HEK293 (cell line): ENCODE measurements around the gene PREB.

Experiments
- CTCF ChIA-PET: fragments of 350-600 bp; formaldehyde crosslinking; extraction: SDS; loops from one replicate; lab custom pipeline; 2021; ENCODE audit warnings: antibody characterized with exemption; lab: Yijun Ruan, JAX
- POLR2A ChIA-PET: fragments of 300-600 bp; formaldehyde crosslinking; extraction: SDS; loops from one replicate; lab custom pipeline; 2020; ENCODE audit warnings: antibody characterized with exemption, inconsistent platforms; lab: Yijun Ruan, JAX
- H3K27ac ChIP-seq: fragments of 200-500 bp; sonication (Bioruptor generic); 2 replicates; pipeline ENCODE4 v1.5.1; 2014; ENCODE audit warnings: low read depth, low read length, control low read depth, inconsistent platforms; ENCODE audit errors: extremely low read depth
- H3K36me3 ChIP-seq, 2 experiments: fragments of 200-500 bp in 1 of 2; sonication (Bioruptor generic) in 1 of 2; 1 replicate in 1 of 2; 2 replicates in 1 of 2; pipeline ENCODE4 v1.5.1; 2014 to 2017; ENCODE audit warnings: inconsistent platforms in 2 of 2, low read length in 2 of 2; ENCODE audit not compliant: control insufficient read depth in 2 of 2, insufficient read depth in 1 of 2
- H3K4me1 ChIP-seq: fragments of 200-500 bp; sonication (Bioruptor generic); 2 replicates; pipeline ENCODE4 v1.5.1; 2014; ENCODE audit warnings: mild to moderate bottlenecking, low read length, inconsistent platforms; ENCODE audit not compliant: control insufficient read depth, insufficient read depth
- H3K4me3 ChIP-seq: 2 replicates; pipeline ENCODE4 v1.5.1; 2011; ENCODE audit warnings: low read depth, mild to moderate bottlenecking, control low read depth, low read length, moderate library complexity
- H3K9me3 ChIP-seq: fragments of 200-500 bp; sonication (Bioruptor generic); 2 replicates; pipeline ENCODE4 v1.5.1; 2014; ENCODE audit warnings: low read depth, low read length, inconsistent platforms; ENCODE audit not compliant: control insufficient read depth, insufficient read depth
- BCL11B ChIP-seq: fragments of 450-650 bp; formaldehyde crosslinking; IDR thresholded peaks from 2 replicates; pipeline ENCODE4 v1.5.1; 2016; ENCODE audit warnings: low read depth, missing biosample characterization, missing genetic modification characterization
- GFI1B ChIP-seq: fragments of 450-650 bp; formaldehyde crosslinking; IDR thresholded peaks from 2 replicates; pipeline ENCODE4 v1.5.1; 2016; ENCODE audit warnings: missing biosample characterization, missing genetic modification characterization
- IKZF3 ChIP-seq: fragments of 450-650 bp; IDR thresholded peaks from 2 replicates; pipeline ENCODE4 v1.5.0; 2018; ENCODE audit warnings: missing biosample characterization, mild to moderate bottlenecking, missing genetic modification characterization, moderate library complexity
- KLF7 ChIP-seq: fragments of 450-650 bp; formaldehyde crosslinking; IDR thresholded peaks from 2 replicates; pipeline ENCODE4 v1.5.1; 2016; ENCODE audit warnings: missing biosample characterization, missing genetic modification characterization, borderline replicate concordance
- PATZ1 ChIP-seq: fragments of 450-650 bp; formaldehyde crosslinking; IDR thresholded peaks from 2 replicates; pipeline ENCODE4 v1.5.1; 2016; ENCODE audit warnings: missing biosample characterization, missing genetic modification characterization
- RBAK ChIP-seq: fragments of 450-650 bp; formaldehyde crosslinking; IDR thresholded peaks from 2 replicates; pipeline ENCODE4 v1.5.1; 2016; ENCODE audit warnings: missing biosample characterization, missing genetic modification characterization
- SP7 ChIP-seq: fragments of 450-650 bp; formaldehyde crosslinking; IDR thresholded peaks from 2 replicates; pipeline ENCODE4 v1.5.1; 2016; ENCODE audit warnings: missing biosample characterization, missing genetic modification characterization
- TSHZ1 ChIP-seq: fragments of 450-650 bp; formaldehyde crosslinking; IDR thresholded peaks from 2 replicates; pipeline ENCODE4 v1.5.1; 2016; ENCODE audit warnings: missing biosample characterization, missing genetic modification characterization, borderline replicate concordance
- ZBTB17 ChIP-seq: fragments of 450-650 bp; formaldehyde crosslinking; IDR thresholded peaks from 2 replicates; pipeline ENCODE4 v1.5.1; 2016; ENCODE audit warnings: missing biosample characterization, missing genetic modification characterization
- ZBTB8A ChIP-seq: fragments of 450-650 bp; formaldehyde crosslinking; IDR thresholded peaks from 2 replicates; pipeline ENCODE4 v1.5.1; 2016; ENCODE audit warnings: missing biosample characterization, missing genetic modification characterization
- ZFHX2 ChIP-seq: fragments of 450-650 bp; formaldehyde crosslinking; conservative IDR thresholded peaks from 2 replicates; pipeline ENCODE4 v1.5.1; 2016; ENCODE audit warnings: missing biosample characterization, missing genetic modification characterization
- ZNF121 ChIP-seq: fragments of 450-650 bp; formaldehyde crosslinking; IDR thresholded peaks from 2 replicates; pipeline ENCODE4 v1.5.1; 2016; ENCODE audit warnings: missing biosample characterization, missing genetic modification characterization
- ZNF211 ChIP-seq: fragments of 450-650 bp; formaldehyde crosslinking; IDR thresholded peaks from 2 replicates; pipeline ENCODE4 v1.5.1; 2016; ENCODE audit warnings: low read depth, missing biosample characterization, missing genetic modification characterization
- ZNF223 ChIP-seq: fragments of 450-650 bp; formaldehyde crosslinking; IDR thresholded peaks from 2 replicates; pipeline ENCODE4 v1.5.1; 2016; ENCODE audit warnings: missing biosample characterization, missing genetic modification characterization
- ZNF24 ChIP-seq: fragments of 450-650 bp; formaldehyde crosslinking; IDR thresholded peaks from 2 replicates; pipeline ENCODE4 v1.5.1; 2016; ENCODE audit warnings: missing biosample characterization, missing genetic modification characterization
- ZNF354C ChIP-seq: fragments of 450-650 bp; formaldehyde crosslinking; IDR thresholded peaks from 2 replicates; pipeline ENCODE4 v1.5.1; 2016; ENCODE audit warnings: missing biosample characterization, missing genetic modification characterization, low read depth, borderline replicate concordance
- ZNF433 ChIP-seq: fragments of 450-650 bp; formaldehyde crosslinking; IDR thresholded peaks from 2 replicates; pipeline ENCODE4 v1.5.1; 2016; ENCODE audit warnings: missing biosample characterization, missing genetic modification characterization, low read depth
- ZNF510 ChIP-seq: fragments of 450-650 bp; formaldehyde crosslinking; IDR thresholded peaks from 2 replicates; pipeline ENCODE4 v1.5.1; 2018; ENCODE audit warnings: mild to moderate bottlenecking, missing genetic modification characterization, missing biosample characterization; ENCODE audit not compliant: insufficient replicate concordance
- ZNF585B ChIP-seq: fragments of 450-650 bp; formaldehyde crosslinking; IDR thresholded peaks from 2 replicates; pipeline ENCODE4 v1.5.1; 2016; ENCODE audit warnings: missing biosample characterization, missing genetic modification characterization
- ZNF791 ChIP-seq: fragments of 450-650 bp; formaldehyde crosslinking; IDR thresholded peaks from 2 replicates; pipeline ENCODE4 v1.5.1; 2016; ENCODE audit warnings: missing biosample characterization, missing genetic modification characterization

Gene PREB

DNA sequence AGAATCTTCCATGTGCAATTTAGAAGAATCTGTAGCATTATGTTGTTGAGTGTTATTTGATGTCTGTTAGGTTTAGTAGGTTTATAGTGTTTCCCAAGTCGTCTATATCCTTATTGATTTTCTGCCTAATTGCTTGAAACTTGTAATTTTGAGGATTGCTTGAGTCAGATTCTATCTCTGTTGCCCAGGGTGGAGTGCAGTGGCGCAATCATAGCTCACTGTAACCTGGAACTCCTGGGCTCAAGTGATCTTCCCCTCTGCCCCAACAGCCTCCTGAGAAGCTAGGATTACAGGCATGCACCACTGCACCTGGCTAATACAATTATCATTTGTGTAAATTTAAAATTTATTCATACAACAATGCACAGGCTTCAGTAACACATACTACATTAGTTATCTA, 11.2 kb upstream of the PREB start:
- no peak overlapping the region for H3K4me3 ChIP-seq
- H3K36me3 ChIP-seq: no peaks in the 10 kb centered on the region
- ChIA-PET POLR2A (no interaction called here), CTCF (no interaction called here)
- H3K4me1 ChIP-seq: no peaks in the 10 kb centered on the region
- no peak overlapping the region for H3K27ac ChIP-seq
- TF ChIP-seq SP7: peak; percentile 85
- no peak for TF ChIP-seq ZNF211 (tag by site-specific recombination)
- no peak for TF ChIP-seq ZNF24 (tag by site-specific recombination)
- 0 out of 2 replicates have a peak, but pooled peaks have one; percentile 23 for TF ChIP-seq ZBTB17 (tag by site-specific recombination)
- no peak for TF ChIP-seq BCL11B (tag by site-specific recombination)
- no peak for TF ChIP-seq ZFHX2 (tag by site-specific recombination)
- TF ChIP-seq ZBTB8A (tag by site-specific recombination): no peak
- no peak for TF ChIP-seq TSHZ1
- TF ChIP-seq ZNF585B (tag by site-specific recombination): no peak
- H3K9me3 ChIP-seq: no peaks in the 10 kb centered on the region

DNA sequence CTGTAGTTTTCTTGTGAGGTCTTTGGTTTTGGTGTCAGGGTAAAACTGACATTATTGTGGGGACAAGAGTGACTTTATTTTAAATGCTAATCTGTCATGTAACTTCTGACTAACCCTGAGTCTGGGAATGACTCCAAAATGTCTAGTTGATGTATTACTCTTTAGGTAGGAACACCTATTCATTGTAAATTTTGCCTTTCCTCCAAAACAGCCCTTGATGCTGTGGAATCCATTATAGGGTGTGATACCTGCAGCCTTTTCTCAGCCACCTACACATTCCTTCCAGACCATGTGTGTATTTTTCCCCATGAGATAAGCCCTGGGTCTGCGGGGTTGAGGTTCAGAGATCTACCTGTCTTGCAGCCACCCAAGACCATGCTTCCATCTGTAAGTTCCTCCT, 8.8 kb upstream of the PREB start:
- ChIA-PET POLR2A (no interaction called here), CTCF (no interaction called here)
- Histone ChIP-seq H3K4me1 (no peaks in the 10 kb centered on the region), H3K4me3 (no peak overlapping the region), H3K9me3 (no peaks in the 10 kb centered on the region), H3K36me3 (no peaks in the 10 kb centered on the region), H3K27ac (no peak overlapping the region)
- TF ChIP-seq ZNF791 (tag by site-specific recombination): no peak
- TF ChIP-seq ZNF510 (tag by site-specific recombination): no peak
- no peak for TF ChIP-seq ZNF223 (tag by site-specific recombination)
- TF ChIP-seq PATZ1 (tag by site-specific recombination): no peak
- TF ChIP-seq ZNF433 (tag by site-specific recombination): no peak
- no peak for TF ChIP-seq GFI1B (tag by site-specific recombination)
- no peak for TF ChIP-seq KLF7
- TF ChIP-seq IKZF3 (tag by site-specific recombination): no peak
- TF ChIP-seq ZNF121: no peak
- no peak for TF ChIP-seq ZBTB17 (tag by site-specific recombination)

- CTCF ChIA-PET: no interaction called here
- no peak for TF ChIP-seq ZNF354C (tag by site-specific recombination)
- TF ChIP-seq RBAK (tag by site-specific recombination): no peak
- Histone ChIP-seq H3K4me1 (no peaks in the 10 kb centered on the region), H3K27ac (no peak within 1 kb of the TSS), H3K4me3 (no peak within 1 kb of the TSS), H3K9me3 (no peaks in the 10 kb centered on the region), H3K36me3 (no peaks in the 10 kb centered on the region)
- POLR2A ChIA-PET: no interaction called here
Observed at GRCh38 chr2:27139310-27139709, 4.9 kb upstream of the PREB start, which contains the start of gene PRR30. PRR30 (minus strand) TSS chr2:27139410; CDS start chr2:27138329, 1,081 bp downstream.
